Duodenal mucosa (tissue), 2 donors: ENCODE data around the gene KRTAP10-9.
"Not testable (repeated sequence)": the region's sequence is repeated elsewhere in the genome, so short reads cannot be mapped to it uniquely, and the experiment has no call there.

Source experiments
- H3K27ac ChIP-seq: one replicate; pipeline ENCODE4 v1.7.0; 2013; ENCODE audit warnings: low read depth, low read length
- H3K27me3 ChIP-seq, 2 donors: one replicate each; pipeline ENCODE4 v1.7.0; 2013; ENCODE audit warnings: low read length in 2 of 2, control low read depth in 1 of 2; ENCODE audit not compliant: insufficient read depth in 2 of 2, control insufficient read depth in 1 of 2
- H3K36me3 ChIP-seq, 2 donors: one replicate each; pipeline ENCODE4 v1.7.0; 2013; ENCODE audit warnings: low read length in 2 of 2, control low read depth in 1 of 2; ENCODE audit not compliant: insufficient read depth in 2 of 2, control insufficient read depth in 1 of 2
- H3K4me1 ChIP-seq, 2 donors: one replicate each; pipeline ENCODE4 v1.7.0; 2013; ENCODE audit warnings: low read length in 2 of 2, control low read depth in 1 of 2; ENCODE audit not compliant: insufficient read depth in 2 of 2, control insufficient read depth in 1 of 2
- H3K4me3 ChIP-seq, 2 donors: one replicate each; pipeline ENCODE4 v1.7.0; 2013; ENCODE audit warnings: low read length in 2 of 2, low read depth in 1 of 2
- H3K9ac ChIP-seq, 2 donors: one replicate each; pipeline ENCODE4 v1.7.0; 2013; ENCODE audit warnings: low read length in 2 of 2, low read depth in 1 of 2
- H3K9me3 ChIP-seq, 2 donors: one replicate each; pipeline ENCODE4 v1.7.0; 2013; ENCODE audit warnings: low read length in 2 of 2, control low read depth in 1 of 2; ENCODE audit not compliant: control insufficient read depth in 1 of 2

Gene KRTAP10-9

DNA sequence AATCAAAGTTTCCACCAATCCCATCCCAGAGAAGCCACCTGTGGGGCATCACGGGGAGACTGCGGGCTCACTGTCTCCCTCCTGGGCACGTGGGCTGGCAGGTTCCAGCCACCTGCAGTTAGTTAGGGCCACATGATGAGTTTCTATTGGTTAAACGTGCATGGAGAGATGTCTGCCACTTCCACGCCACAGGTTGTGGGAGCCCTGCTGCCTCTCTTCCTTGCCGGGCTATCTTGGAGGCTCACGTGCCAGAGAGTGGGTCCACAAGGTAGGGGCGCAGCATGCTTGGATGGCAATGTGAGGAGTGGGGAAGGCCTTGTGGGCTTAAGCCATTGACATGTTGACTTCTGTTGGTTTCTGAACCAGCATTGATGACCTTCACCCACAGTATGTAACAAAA lies 23.0 kb upstream of the KRTAP10-9 start:
- peaks cover 5 to 21% of the 10 kb centered on the region in 2 donors for H3K27me3 ChIP-seq
- no peak overlapping the region for H3K9ac ChIP-seq

DNA sequence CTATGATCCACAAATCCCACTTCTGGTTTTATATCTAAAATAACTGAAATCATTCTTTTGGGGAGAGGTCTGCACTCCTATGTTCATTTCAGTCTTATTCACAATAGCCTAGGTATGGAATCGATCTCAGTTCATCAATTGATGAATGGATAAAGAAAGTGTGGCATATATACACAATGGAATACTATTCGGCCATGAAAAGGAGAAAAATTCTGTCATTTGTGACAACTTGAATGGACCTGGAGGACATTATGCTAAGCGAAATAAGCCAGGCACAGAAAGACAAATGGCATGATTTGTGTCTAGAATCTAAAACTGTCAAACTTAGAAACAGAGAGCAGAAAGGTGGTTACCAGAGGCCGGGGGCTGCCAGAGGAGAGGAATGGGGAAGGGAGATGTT lies 20.4 kb upstream of the KRTAP10-9 start:
- Histone ChIP-seq H3K4me3 (no peak overlapping the region), H3K27ac (no peak overlapping the region), H3K4me1 (no peaks in the 10 kb centered on the region), H3K9me3 (peaks cover 5 to 7% of the 10 kb centered on the region in 2 donors), H3K36me3 (no peaks in the 10 kb centered on the region), H3K9ac (no peak overlapping the region), H3K27me3 (peaks cover 5 to 7% of the 10 kb centered on the region in 2 donors)

More for the DNA sequence above, 23.0 kb upstream of the KRTAP10-9 start:
- no peaks in the 10 kb centered on the region for H3K36me3 ChIP-seq
- no peak overlapping the region for H3K27ac ChIP-seq
- no peaks in the 10 kb centered on the region for H3K4me1 ChIP-seq
- H3K4me3 ChIP-seq = no peak overlapping the region
- no peaks in the 10 kb centered on the region for H3K9me3 ChIP-seq

DNA sequence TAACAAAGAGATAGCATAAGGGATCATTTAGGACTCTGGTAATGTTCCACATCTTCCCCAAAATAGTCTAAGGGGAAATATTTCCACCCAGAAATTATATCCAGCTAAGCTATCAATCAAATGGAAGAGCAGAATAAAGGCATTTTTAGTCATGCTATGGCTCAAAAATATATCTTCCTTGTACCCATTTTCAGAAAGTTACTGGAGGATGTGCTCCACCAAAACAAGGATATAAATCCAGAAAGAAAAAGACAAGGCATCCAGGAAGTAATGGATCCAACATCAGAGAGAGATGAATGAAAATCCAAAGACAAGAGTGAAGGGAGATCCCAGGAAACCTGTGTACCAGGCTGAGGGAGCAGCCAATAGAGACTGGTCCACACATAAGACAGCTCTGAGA lies 17.7 kb upstream of the KRTAP10-9 start:
- H3K27me3 ChIP-seq = no peaks in the 10 kb centered on the region
- H3K36me3 ChIP-seq = no peaks in the 10 kb centered on the region
- H3K27ac ChIP-seq = no peak overlapping the region
- peaks cover 5 to 7% of the 10 kb centered on the region in 2 donors for H3K9me3 ChIP-seq
- H3K4me1 ChIP-seq = no peaks in the 10 kb centered on the region
- no peak overlapping the region for H3K9ac ChIP-seq
- no peak overlapping the region for H3K4me3 ChIP-seq

DNA sequence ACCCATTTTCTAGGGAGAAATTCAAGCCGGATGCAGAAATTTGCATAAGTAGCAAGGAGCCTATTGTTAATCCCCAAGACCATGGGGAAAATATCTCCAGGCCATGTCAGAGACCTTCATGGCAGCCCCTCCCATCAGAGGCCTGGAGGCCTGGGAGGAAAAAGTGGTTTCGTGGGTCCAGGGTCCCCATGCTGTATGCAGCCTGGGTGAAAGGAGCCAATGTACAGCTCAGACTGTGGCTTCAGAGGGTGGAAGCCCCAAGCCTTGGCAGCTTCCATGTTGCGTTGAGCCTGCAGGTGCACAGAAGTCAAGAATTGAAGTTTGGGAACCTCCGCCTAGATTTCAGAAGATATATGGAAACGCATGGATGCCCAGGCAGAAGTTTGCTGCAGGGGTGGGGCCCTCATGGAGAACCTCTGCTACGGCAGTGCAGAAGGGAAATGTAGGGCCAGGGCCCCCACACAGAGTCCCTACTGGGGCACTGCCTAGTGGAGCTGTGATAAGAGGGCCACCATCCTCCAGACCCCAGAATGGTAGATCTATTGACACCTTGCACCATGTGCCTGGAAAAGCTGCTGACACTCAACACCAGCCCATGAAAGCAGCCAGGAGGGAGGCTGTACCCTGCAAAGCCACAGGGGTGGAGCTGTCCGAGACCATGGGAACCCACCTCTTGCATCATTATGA lies 16.6 kb upstream of the KRTAP10-9 start:
- H3K27me3 ChIP-seq, H3K36me3 ChIP-seq, H3K27ac ChIP-seq, H3K9ac ChIP-seq, H3K9me3 ChIP-seq, H3K4me3 ChIP-seq, H3K4me1 ChIP-seq: not testable (repeated sequence)

DNA sequence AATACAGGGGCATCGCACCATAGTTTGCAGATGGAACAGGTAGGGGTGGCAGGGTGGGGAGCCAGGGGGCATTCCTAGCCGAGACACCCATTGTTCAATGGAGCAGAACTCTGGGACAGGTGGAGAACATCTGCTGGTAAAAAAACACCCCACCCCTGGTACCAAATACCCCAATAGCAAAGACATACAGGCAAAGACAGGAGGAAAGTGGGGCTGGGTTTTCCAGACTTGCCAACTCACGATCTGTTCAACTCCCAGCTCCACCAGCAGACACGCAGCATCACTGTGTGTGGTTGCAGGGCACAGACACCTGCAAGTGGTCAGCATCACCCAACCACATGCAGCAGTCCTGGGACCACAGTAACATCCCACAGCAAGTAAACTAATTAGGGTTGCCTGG lies 15.3 kb upstream of the KRTAP10-9 start:
- no peaks in the 10 kb centered on the region for H3K4me1 ChIP-seq
- H3K27me3 ChIP-seq = no peaks in the 10 kb centered on the region
- H3K36me3 ChIP-seq = no peaks in the 10 kb centered on the region
- no peak overlapping the region for H3K27ac ChIP-seq
- H3K9me3 ChIP-seq = peaks cover 5 to 7% of the 10 kb centered on the region in 2 donors
- no peak overlapping the region for H3K9ac ChIP-seq
- no peak overlapping the region for H3K4me3 ChIP-seq

DNA sequence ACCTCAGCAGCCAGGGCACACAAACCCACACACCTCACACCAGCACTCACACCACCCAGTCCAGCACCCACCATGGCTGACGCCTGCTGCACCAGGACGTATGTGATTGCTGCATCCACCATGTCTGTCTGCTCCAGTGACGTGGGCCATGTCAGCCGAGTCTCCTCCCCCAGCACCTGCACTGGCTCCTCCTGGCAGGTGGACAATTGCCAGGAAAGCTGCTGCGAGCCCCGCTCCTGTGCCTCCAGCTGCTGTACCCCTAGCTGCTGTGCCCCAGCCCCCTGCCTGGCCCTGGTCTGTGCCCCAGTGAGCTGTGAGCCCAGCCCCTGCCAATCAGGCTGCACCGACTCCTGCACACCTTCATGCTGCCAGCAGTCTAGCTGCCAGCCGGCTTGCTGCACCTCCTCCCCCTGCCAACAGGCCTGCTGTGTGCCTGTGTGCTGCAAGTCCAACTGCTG lies 14.8 kb upstream of the KRTAP10-9 start, which contains the start of gene KRTAP10-8:
TSS of gene KRTAP10-8 (plus strand) at position 51 of the 458 bp plus-strand sequence. CDS start at position 73, 22 bp downstream.
- H3K9ac ChIP-seq = no peak within 1 kb of the TSS
- H3K27ac ChIP-seq = no peak within 1 kb of the TSS
- no peak within 1 kb of the TSS for H3K4me3 ChIP-seq
- no peaks in the 10 kb centered on the region for H3K27me3 ChIP-seq
- H3K36me3 ChIP-seq = no peaks in the 10 kb centered on the region
- H3K9me3 ChIP-seq = peaks cover 5 to 7% of the 10 kb centered on the region in 2 donors
- H3K4me1 ChIP-seq = no peaks in the 10 kb centered on the region

DNA sequence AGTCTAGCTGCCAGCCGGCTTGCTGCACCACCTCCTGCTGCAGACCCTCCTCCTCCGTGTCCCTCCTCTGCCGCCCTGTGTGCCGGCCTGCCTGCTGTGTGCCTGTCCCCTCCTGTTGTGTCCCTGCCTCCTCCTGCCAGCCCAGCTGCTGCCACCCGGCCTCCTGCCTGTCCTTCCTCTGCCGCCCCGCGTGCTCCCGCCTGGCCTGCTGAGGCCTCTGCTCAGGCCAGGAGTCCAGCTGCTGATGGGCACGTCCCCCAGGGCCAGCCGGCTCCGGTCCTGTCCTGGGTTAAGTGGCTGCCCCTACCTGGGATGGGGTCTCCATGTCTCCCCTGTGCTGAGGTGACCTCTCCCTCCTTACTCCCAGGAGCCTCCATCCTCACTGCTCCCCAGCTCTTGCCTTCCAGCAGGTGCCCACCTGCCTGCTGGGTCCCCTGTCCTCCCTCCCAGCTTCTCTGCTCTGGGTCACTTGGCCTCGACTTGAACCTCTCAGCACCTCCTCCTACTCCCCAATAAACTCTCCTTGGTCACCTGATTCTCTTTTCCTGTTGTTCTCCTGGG lies 14.1 kb upstream of the KRTAP10-9 start:
- Histone ChIP-seq H3K4me3 (no peak overlapping the region), H3K27ac (no peak overlapping the region), H3K9ac (no peak overlapping the region), H3K4me1 (no peaks in the 10 kb centered on the region), H3K27me3 (no peaks in the 10 kb centered on the region), H3K9me3 (peaks cover 5 to 7% of the 10 kb centered on the region in 2 donors), H3K36me3 (no peaks in the 10 kb centered on the region)

DNA sequence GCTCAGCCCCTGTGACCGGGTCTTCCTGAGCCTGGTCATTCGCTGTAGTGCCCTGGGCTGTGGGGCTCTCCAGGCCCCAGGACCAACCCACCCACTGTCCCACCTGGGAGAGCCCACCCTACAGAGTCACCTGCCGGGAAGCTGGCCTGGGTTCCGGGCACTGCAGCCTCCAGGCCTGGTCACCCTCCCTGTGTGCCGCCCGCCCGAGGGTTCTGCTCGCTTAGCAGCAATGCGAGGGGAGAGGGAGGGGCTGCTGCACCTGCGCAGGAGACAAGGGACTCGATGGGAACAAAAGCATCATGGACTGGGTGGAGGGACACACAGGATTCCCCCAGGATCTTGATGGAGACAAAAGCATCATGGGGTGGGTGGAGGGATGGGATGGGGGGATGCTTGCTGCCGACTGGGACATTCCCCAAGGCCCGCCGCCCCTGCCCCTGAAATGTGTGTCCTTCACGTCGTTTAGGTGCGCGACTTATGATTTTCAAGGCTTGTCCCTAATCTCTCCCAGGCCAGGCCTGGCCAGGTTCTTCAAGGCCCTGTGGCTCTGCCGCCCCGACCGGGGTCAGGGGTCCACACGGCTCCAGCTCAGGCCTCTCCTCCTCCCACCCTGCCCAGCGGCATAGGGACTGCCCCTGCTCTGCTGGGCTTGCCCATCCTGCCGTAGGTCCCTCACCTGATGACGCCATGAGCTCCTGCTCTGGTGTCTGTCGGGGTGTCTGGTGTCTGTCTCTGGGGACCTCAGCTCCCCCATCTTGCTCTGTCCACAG lies 13.3 kb upstream of the KRTAP10-9 start:
- Histone ChIP-seq H3K9me3 (peaks cover 5 to 7% of the 10 kb centered on the region in 2 donors), H3K4me1 (peaks cover 0 to 3% of the 10 kb centered on the region in 2 donors), H3K4me3 (no peak overlapping the region), H3K27me3 (no peaks in the 10 kb centered on the region), H3K9ac (no peak overlapping the region), H3K27ac (no peak overlapping the region), H3K36me3 (no peaks in the 10 kb centered on the region)

DNA sequence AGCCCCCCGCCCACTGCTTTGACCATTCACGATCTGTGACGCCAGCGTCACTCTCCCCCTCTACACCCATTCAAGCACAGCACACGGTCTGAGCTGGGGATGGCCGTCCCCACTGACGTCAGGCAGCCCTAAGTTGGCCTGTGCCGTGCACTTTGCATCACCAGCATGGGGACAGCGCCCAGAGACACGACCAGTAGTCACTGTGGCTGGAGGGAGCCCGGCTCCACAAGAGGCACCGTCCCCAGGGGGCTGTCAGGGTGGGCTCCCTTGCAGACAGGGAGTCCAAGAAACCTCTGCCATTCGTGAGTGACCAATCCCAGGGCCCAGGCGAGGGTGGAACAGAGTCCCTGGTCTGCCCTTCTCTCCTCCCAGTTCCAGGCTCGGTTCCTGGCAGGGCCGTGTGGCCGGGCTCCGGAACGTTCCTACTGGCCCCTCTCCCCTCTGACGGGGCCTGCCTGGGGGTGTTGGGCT lies 12.7 kb upstream of the KRTAP10-9 start:
- Histone ChIP-seq H3K27ac (no peak overlapping the region), H3K9ac (no peak overlapping the region), H3K4me3 (no peak overlapping the region), H3K27me3 (no peaks in the 10 kb centered on the region), H3K36me3 (no peaks in the 10 kb centered on the region), H3K9me3 (peaks cover 5 to 7% of the 10 kb centered on the region in 2 donors), H3K4me1 (peaks cover 0 to 9% of the 10 kb centered on the region in 2 donors)

DNA sequence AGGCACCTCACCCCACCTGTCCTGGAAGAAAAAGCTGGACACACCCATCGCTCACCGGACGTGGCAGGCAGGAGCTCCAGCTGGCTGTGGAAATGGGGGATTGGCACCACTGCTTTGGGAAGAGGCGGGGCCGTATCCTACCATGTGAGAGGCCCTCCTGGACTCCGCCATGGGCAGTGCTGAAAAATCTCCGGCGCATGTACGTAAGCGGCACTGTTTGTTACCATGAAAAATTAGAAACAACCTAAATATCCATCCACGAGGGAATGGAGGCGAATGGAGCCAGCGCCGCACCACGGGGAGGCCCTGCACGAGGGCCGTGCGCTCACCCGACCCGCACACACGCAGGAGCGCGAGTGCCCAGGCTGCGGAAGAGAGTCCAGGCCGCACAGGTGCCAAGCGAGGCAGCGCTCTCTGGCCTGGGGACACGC lies 11.9 kb upstream of the KRTAP10-9 start:
- no peak overlapping the region for H3K4me3 ChIP-seq
- no peak overlapping the region for H3K27ac ChIP-seq
- peaks cover 3 to 7% of the 10 kb centered on the region in 2 donors for H3K9me3 ChIP-seq
- H3K36me3 ChIP-seq = no peaks in the 10 kb centered on the region
- H3K4me1 ChIP-seq = peaks cover 0 to 11% of the 10 kb centered on the region in 2 donors
- no peak overlapping the region for H3K9ac ChIP-seq
- H3K27me3 ChIP-seq = no peaks in the 10 kb centered on the region
